Mucosa of descending colon (tissue), 3 donors: ENCODE results near the gene CNOT8. TPM values are rescaled to one million over a fixed set of nuclear protein-coding genes. Genes with fewer than 3 reads are reported as not detected.

Experiments
- ATAC-seq: fragments of 200-7000 bp; cut with Tn5 transposase; one replicate; pipeline ENCODE4 v1.9.1; 2020; ENCODE audit warnings: mild to moderate bottlenecking, moderate library complexity
- DNase-seq, 3 donors: peaks; one replicate each; pipeline ENCODE4 v3.0.0-alpha.2; 2020
- H3K36me3 ChIP-seq: fragments of 200-600 bp; one replicate; pipeline ENCODE4 v1.8.0; 2021; ENCODE audit warnings: low read depth, mild to moderate bottlenecking
- H3K4me1 ChIP-seq: fragments of 200-600 bp; one replicate; pipeline ENCODE4 v1.8.0; 2021; ENCODE audit warnings: low read depth, mild to moderate bottlenecking
- H3K4me3 ChIP-seq: fragments of 200-600 bp; one replicate; pipeline ENCODE4 v1.8.0; 2021; ENCODE audit warnings: mild to moderate bottlenecking
- H3K9me3 ChIP-seq: fragments of 200-600 bp; one replicate; pipeline ENCODE4 v1.8.0; 2021; ENCODE audit warnings: mild to moderate bottlenecking
- CTCF ChIP-seq: fragments of 200-600 bp; IDR thresholded peaks from one replicate; pipeline ENCODE4 v1.8.0; 2022; ENCODE audit warnings: antibody characterized with exemption, mild to moderate bottlenecking
- intact Hi-C, 2 donors: fragments of 100-400 bp; cut with DNase I in 1 of 2; cut with micrococcal nuclease in 1 of 2; formaldehyde crosslinking; loops; one replicate each; pipeline versions ENCODE4 v1.11.0 to v1.11.1; 2022; cut with DNase I, micrococcal nuclease
- total RNA-seq, 3 donors: library from RNA; stranded (reverse); fragmentation: NEBNext Ultra II Directional in 2 of 3; extraction: Animal tissue kit (Norgen Biotek cat#: 25700) in 2 of 3; gene quantifications; one replicate each; pipeline versions ENCODE4 v1.2.1 to v1.2.4, GENCODE V29; 2021 to 2023
- donor health status: DM: no; HTN: no; CAD: no; lungs with moderate emphysema.
- donor health status: DM: no; HTN: no; CAD: no.
- donor health status: DM: no; HTN: yes; CAD: no.

CNOT8 gene
- total RNA-seq, 3 donors from 2014 or later = 55.4 to 60.3 (median 58.9) TPM

- Histone ChIP-seq H3K4me1 (no peaks in the 10 kb centered on the region), H3K36me3 (no peaks in the 10 kb centered on the region), H3K9me3 (no peaks in the 10 kb centered on the region), H3K4me3 (no peak overlapping the region)
- DNase-seq (no peak), ATAC-seq (no peak)
- intact Hi-C loops = no loop called here
- TF ChIP-seq CTCF = no peak
Measured at GRCh38 chr5:154815025-154815424, 43.4 kb upstream of the CNOT8 start.

- Histone ChIP-seq H3K4me1 (no peaks in the 10 kb centered on the region), H3K4me3 (no peak overlapping the region), H3K9me3 (no peaks in the 10 kb centered on the region), H3K36me3 (no peaks in the 10 kb centered on the region)
- no peak for TF ChIP-seq CTCF
- no peak for DNase-seq
- intact Hi-C loops = no loop called here
- no peak for ATAC-seq
Measured at GRCh38 chr5:154815684-154816247, 42.7 kb upstream of the CNOT8 start.

- no peaks in the 10 kb centered on the region for H3K4me1 ChIP-seq
- ATAC-seq (no peak), DNase-seq (no peak)
- no peak overlapping the region for H3K4me3 ChIP-seq
- TF ChIP-seq CTCF = no peak
- no peaks in the 10 kb centered on the region for H3K9me3 ChIP-seq
- no peaks in the 10 kb centered on the region for H3K36me3 ChIP-seq
- intact Hi-C loops = no loop called here
Measured at GRCh38 chr5:154816891-154817492, 41.4 kb upstream of the CNOT8 start.

GRCh38 chr5:154817815-154818214 lies 40.6 kb upstream of the CNOT8 start:
- Histone ChIP-seq H3K4me3 (no peak overlapping the region), H3K9me3 (no peaks in the 10 kb centered on the region), H3K36me3 (no peaks in the 10 kb centered on the region), H3K4me1 (no peaks in the 10 kb centered on the region)
- ATAC-seq (no peak), DNase-seq (no peak)
- intact Hi-C loops = no loop called here
- TF ChIP-seq CTCF = no peak

GRCh38 chr5:154818471-154819116 lies 39.8 kb upstream of the CNOT8 start:
- Histone ChIP-seq H3K9me3 (no peaks in the 10 kb centered on the region), H3K4me3 (no peak overlapping the region), H3K36me3 (no peaks in the 10 kb centered on the region), H3K4me1 (no peaks in the 10 kb centered on the region)
- TF ChIP-seq CTCF = no peak
- DNase-seq (no peak), ATAC-seq (no peak)
- intact Hi-C loops = no loop called here
